ENCODE results near the gene AFG3L2. TPM values are rescaled to one million over a fixed set of nuclear protein-coding genes. Genes with fewer than 3 reads are reported as not detected.
A peak's percentile ranks its signal among the peaks of the same experiment; 100 is the strongest.

The AFG3L2 gene
- total and polyA plus RNA-seq, 9 of the 15 experiments (the other 6 are each of a cell fraction or from before 2014, with no cell fraction given): 24.1 to 109 (median 84.0) TPM

DNA sequence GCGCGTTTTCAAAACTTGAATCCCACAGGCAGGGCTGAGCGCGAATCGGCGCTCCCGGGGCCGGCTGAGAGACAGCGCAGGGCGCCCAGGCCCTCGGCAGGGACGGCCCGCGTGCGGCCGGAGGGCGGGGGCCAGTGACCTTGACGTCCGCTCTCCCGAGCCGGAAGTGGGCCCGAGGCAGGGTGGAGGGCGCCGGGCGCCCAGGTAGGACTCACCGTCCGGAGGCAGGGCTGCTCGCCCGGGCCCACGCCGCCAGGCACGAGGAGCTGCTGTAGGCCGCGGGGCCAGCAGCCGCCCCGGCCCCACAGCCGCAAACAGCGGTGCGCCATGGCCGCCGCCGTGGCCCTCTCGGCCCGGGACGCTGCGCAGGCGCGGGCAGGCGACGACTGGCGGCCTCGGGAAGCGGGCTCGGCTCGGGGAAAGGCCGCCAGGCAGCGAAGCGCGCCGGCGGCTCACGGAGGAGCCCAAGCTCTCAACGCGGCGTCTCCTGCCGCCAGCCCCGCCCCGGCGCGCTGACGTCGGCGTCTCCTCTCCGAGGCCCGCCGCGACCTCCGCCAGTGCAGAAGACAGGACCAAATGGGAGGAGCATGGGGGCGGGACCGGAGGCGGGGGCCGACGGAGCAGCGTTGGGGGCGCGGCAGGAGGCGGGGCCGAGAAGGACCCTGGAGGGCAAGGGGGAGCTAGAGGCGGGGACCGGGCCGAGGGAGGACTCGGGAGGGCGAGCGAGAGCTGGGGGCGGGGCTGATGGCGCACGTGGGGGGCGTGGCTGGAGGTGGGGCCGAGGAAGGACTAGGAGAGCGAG, at the start of gene AFG3L2 (continued):
- TF ChIP-seq, protein P1, sequence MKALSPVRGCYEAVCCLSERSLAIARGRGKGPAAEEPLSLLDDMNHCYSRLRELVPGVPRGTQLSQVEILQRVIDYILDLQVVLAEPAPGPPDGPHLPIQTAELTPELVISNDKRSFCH (CRISPR knock-in tag; IDR thresholded peaks at IDR 0.05): no peak
- TF ChIP-seq, protein P1 (tag; IDR thresholded peaks at IDR 0.05): peak; percentile 91
- TF ChIP-seq ELF1 (tag; IDR thresholded peaks at IDR 0.05) (peak; percentile 94), ZNF717 (CRISPR knock-in tag; IDR thresholded peaks at IDR 0.05) (no peak), MYNN (IDR thresholded peaks at IDR 0.05) (no peak), MYNN (CRISPR knock-in tag; IDR thresholded peaks at IDR 0.05) (no peak), ESRRA (IDR thresholded peaks at IDR 0.05; ENCODE audit: borderline replicate concordance, low read depth) (peak; percentile 100), MTA3 (IDR thresholded peaks at IDR 0.05; ENCODE audit: borderline replicate concordance) (0 out of 2 replicates have a peak, but pooled peaks have one; percentile 87), ZBTB17 (CRISPR knock-in tag; IDR thresholded peaks at IDR 0.05) (peak; percentile 81), ERF (CRISPR knock-in tag; IDR thresholded peaks at IDR 0.05) (peak; percentile 65; the same call in 1 of the 2 replicates), HDAC1 (IDR thresholded peaks at IDR 0.05) (no peak; a peak in 1 of 4 replicates), PTBP1 (IDR thresholded peaks at IDR 0.05; ENCODE audit: low read depth, low read length) (no peak), SMARCC2 (IDR thresholded peaks at IDR 0.05; ENCODE audit: low read depth) (no peak; the same call in 1 of the 2 replicates), ZNF175 (CRISPR knock-in tag; IDR thresholded peaks at IDR 0.05; ENCODE audit: low read depth) (0 out of 2 replicates have a peak, but pooled peaks have one; percentile 66), NEUROD1 (IDR thresholded peaks at IDR 0.05; ENCODE audit: borderline replicate concordance, low read depth, low read length, partially characterized antibody) (no peak)
- TF ChIP-seq, protein P2, sequence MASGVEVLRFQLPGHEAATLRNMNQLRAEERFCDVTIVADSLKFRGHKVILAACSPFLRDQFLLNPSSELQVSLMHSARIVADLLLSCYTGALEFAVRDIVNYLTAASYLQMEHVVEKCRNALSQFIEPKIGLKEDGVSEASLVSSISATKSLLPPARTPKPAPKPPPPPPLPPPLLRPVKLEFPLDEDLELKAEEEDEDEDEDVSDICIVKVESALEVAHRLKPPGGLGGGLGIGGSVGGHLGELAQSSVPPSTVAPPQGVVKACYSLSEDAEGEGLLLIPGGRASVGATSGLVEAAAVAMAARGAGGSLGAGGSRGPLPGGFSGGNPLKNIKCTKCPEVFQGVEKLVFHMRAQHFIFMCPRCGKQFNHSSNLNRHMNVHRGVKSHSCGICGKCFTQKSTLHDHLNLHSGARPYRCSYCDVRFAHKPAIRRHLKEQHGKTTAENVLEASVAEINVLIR (CRISPR knock-in tag; IDR thresholded peaks at IDR 0.05): 0 out of 2 replicates have a peak, but pooled peaks have one; percentile 30
- TF ChIP-seq, protein P3, sequence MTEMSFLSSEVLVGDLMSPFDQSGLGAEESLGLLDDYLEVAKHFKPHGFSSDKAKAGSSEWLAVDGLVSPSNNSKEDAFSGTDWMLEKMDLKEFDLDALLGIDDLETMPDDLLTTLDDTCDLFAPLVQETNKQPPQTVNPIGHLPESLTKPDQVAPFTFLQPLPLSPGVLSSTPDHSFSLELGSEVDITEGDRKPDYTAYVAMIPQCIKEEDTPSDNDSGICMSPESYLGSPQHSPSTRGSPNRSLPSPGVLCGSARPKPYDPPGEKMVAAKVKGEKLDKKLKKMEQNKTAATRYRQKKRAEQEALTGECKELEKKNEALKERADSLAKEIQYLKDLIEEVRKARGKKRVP (CRISPR knock-in tag; IDR thresholded peaks at IDR 0.05): no peak
- TF ChIP-seq, protein P4, sequence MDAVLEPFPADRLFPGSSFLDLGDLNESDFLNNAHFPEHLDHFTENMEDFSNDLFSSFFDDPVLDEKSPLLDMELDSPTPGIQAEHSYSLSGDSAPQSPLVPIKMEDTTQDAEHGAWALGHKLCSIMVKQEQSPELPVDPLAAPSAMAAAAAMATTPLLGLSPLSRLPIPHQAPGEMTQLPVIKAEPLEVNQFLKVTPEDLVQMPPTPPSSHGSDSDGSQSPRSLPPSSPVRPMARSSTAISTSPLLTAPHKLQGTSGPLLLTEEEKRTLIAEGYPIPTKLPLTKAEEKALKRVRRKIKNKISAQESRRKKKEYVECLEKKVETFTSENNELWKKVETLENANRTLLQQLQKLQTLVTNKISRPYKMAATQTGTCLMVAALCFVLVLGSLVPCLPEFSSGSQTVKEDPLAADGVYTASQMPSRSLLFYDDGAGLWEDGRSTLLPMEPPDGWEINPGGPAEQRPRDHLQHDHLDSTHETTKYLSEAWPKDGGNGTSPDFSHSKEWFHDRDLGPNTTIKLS (IDR thresholded peaks at IDR 0.05; ENCODE audit: borderline replicate concordance, low read depth): peak; percentile 85
- TF ChIP-seq, protein P5, sequence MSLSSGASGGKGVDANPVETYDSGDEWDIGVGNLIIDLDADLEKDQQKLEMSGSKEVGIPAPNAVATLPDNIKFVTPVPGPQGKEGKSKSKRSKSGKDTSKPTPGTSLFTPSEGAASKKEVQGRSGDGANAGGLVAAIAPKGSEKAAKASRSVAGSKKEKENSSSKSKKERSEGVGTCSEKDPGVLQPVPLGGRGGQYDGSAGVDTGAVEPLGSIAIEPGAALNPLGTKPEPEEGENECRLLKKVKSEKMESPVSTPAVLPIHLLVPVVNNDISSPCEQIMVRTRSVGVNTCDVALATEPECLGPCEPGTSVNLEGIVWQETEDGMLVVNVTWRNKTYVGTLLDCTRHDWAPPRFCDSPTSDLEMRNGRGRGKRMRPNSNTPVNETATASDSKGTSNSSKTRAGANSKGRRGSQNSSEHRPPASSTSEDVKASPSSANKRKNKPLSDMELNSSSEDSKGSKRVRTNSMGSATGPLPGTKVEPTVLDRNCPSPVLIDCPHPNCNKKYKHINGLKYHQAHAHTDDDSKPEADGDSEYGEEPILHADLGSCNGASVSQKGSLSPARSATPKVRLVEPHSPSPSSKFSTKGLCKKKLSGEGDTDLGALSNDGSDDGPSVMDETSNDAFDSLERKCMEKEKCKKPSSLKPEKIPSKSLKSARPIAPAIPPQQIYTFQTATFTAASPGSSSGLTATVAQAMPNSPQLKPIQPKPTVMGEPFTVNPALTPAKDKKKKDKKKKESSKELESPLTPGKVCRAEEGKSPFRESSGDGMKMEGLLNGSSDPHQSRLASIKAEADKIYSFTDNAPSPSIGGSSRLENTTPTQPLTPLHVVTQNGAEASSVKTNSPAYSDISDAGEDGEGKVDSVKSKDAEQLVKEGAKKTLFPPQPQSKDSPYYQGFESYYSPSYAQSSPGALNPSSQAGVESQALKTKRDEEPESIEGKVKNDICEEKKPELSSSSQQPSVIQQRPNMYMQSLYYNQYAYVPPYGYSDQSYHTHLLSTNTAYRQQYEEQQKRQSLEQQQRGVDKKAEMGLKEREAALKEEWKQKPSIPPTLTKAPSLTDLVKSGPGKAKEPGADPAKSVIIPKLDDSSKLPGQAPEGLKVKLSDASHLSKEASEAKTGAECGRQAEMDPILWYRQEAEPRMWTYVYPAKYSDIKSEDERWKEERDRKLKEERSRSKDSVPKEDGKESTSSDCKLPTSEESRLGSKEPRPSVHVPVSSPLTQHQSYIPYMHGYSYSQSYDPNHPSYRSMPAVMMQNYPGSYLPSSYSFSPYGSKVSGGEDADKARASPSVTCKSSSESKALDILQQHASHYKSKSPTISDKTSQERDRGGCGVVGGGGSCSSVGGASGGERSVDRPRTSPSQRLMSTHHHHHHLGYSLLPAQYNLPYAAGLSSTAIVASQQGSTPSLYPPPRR (CRISPR knock-in tag; IDR thresholded peaks at IDR 0.05; ENCODE audit: borderline replicate concordance): 0 out of 2 replicates have a peak, but pooled peaks have one; percentile 12
